H1 (cell line): ENCODE measurements around the gene MNX1. TPM values are rescaled to one million over a fixed set of nuclear protein-coding genes. Genes with fewer than 3 reads are reported as not detected.

Experiments
- CEBPB ChIP-seq: IDR thresholded peaks from 2 replicates; pipeline ENCODE4 v1.6.1; 2012; ENCODE audit warnings: low read depth, low read length
- EP300 ChIP-seq, 2 experiments: IDR thresholded peaks; 1 replicate in 1 of 2; 2 replicates in 1 of 2; pipeline ENCODE4 v1.6.1; 2011 to 2012; ENCODE audit warnings: low read depth in 2 of 2, low read length in 2 of 2, mild to moderate bottlenecking in 2 of 2, borderline replicate concordance in 1 of 2, inconsistent platforms in 1 of 2, moderate library complexity in 1 of 2
- RBBP5 ChIP-seq: IDR thresholded peaks from 2 replicates; pipeline ENCODE4 v1.7.1; 2012; ENCODE audit warnings: low read depth, mild to moderate bottlenecking, inconsistent platforms, low read length, moderate library complexity, borderline replicate concordance
- polyA plus RNA-seq, 7 experiments: library from polyadenylated mRNA; depleted of rRNA in 3 of 7; stranded (reverse) in 5 of 7; unstranded in 2 of 7; fragments of >200 nt in 5 of 7; fragments of 200-250 nt in 2 of 7; gene quantifications; 1 replicate in 5 of 7; 2 replicates in 1 of 7; 4 replicates in 1 of 7; pipeline versions ENCODE4 v1.2.1 to v1.2.3, GENCODE V29; 2011 to 2013; ENCODE audit warnings: missing spikeins in 2 of 7, mixed read lengths in 2 of 7
- total RNA-seq: library from RNA; stranded (reverse); fragmentation: NEBNext Ultra II Directional; extraction: Animal tissue kit (Norgen Biotek cat#: 25700); gene quantifications from 2 replicates; pipeline ENCODE4 v1.2.1, GENCODE V29; 2021
- TF ChIP-seq, protein P1 (sequence below): fragments of 300-600 bp; sonication (generic); IDR thresholded peaks from 2 replicates; pipeline ENCODE4 v1.7.1; 2012; ENCODE audit warnings: low read length, moderate library complexity, mild to moderate bottlenecking, inconsistent platforms; ENCODE audit not compliant: insufficient replicate concordance

The MNX1 gene
- total and polyA plus RNA-seq, 2 of the 8 experiments (the other 6 are each of a cell fraction or from before 2014, with no cell fraction given): 0.39 TPM; not detected in 1

DNA sequence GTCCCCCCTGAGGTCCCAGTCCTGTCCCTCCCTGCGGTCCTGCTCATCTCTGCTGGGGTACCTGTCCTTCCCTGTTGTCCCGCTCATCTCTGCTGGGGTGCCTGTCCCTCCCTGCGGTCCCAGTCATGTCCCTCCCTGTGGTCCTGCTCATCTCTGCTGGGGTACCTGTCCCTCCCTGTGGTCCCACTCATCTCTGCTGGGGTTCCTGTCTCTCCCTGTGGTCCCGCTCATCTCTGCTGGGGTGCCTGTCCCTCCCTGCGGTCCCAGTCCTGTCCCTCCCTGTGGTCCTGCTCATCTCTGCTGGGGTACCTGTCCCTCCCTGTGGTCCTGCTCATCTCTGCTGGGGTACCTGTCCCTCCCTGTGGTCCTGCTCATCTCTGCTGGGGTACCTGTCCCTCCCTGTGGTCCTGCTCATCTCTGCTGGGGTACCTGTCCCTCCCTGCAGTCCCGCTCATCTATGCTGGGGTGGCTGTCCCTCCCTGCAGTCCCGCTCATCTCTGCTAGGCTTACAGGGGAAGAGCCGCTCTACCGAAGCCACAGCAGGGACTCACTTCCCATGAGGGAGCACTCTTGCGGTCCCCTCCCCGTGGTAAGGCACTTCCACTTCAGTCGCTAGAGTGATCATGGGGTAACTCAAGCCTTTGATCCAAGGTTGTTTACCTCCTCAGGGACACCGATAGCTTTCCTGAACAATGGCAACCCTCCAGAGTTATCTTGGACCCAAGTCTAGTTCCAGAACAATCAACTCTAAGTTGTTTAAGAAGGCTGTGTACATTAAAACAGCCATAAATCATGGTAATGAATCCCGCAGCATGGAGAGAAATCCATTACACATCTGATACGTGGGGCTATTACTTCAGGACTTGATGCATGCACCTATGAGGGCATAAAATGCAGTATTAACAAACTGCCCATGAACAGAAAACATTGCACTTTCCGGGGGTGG lies 46.8 kb upstream of the MNX1 start (continued):
- no peak for TF ChIP-seq RBBP5
- TF ChIP-seq CEBPB: no peak
- TF ChIP-seq EP300 (IDR thresholded peaks at IDR 0.05; ENCODE audit: borderline replicate concordance in 1 of 2, low read depth in 2 of 2, low read length in 2 of 2): no peak
- TF ChIP-seq, protein P1, sequence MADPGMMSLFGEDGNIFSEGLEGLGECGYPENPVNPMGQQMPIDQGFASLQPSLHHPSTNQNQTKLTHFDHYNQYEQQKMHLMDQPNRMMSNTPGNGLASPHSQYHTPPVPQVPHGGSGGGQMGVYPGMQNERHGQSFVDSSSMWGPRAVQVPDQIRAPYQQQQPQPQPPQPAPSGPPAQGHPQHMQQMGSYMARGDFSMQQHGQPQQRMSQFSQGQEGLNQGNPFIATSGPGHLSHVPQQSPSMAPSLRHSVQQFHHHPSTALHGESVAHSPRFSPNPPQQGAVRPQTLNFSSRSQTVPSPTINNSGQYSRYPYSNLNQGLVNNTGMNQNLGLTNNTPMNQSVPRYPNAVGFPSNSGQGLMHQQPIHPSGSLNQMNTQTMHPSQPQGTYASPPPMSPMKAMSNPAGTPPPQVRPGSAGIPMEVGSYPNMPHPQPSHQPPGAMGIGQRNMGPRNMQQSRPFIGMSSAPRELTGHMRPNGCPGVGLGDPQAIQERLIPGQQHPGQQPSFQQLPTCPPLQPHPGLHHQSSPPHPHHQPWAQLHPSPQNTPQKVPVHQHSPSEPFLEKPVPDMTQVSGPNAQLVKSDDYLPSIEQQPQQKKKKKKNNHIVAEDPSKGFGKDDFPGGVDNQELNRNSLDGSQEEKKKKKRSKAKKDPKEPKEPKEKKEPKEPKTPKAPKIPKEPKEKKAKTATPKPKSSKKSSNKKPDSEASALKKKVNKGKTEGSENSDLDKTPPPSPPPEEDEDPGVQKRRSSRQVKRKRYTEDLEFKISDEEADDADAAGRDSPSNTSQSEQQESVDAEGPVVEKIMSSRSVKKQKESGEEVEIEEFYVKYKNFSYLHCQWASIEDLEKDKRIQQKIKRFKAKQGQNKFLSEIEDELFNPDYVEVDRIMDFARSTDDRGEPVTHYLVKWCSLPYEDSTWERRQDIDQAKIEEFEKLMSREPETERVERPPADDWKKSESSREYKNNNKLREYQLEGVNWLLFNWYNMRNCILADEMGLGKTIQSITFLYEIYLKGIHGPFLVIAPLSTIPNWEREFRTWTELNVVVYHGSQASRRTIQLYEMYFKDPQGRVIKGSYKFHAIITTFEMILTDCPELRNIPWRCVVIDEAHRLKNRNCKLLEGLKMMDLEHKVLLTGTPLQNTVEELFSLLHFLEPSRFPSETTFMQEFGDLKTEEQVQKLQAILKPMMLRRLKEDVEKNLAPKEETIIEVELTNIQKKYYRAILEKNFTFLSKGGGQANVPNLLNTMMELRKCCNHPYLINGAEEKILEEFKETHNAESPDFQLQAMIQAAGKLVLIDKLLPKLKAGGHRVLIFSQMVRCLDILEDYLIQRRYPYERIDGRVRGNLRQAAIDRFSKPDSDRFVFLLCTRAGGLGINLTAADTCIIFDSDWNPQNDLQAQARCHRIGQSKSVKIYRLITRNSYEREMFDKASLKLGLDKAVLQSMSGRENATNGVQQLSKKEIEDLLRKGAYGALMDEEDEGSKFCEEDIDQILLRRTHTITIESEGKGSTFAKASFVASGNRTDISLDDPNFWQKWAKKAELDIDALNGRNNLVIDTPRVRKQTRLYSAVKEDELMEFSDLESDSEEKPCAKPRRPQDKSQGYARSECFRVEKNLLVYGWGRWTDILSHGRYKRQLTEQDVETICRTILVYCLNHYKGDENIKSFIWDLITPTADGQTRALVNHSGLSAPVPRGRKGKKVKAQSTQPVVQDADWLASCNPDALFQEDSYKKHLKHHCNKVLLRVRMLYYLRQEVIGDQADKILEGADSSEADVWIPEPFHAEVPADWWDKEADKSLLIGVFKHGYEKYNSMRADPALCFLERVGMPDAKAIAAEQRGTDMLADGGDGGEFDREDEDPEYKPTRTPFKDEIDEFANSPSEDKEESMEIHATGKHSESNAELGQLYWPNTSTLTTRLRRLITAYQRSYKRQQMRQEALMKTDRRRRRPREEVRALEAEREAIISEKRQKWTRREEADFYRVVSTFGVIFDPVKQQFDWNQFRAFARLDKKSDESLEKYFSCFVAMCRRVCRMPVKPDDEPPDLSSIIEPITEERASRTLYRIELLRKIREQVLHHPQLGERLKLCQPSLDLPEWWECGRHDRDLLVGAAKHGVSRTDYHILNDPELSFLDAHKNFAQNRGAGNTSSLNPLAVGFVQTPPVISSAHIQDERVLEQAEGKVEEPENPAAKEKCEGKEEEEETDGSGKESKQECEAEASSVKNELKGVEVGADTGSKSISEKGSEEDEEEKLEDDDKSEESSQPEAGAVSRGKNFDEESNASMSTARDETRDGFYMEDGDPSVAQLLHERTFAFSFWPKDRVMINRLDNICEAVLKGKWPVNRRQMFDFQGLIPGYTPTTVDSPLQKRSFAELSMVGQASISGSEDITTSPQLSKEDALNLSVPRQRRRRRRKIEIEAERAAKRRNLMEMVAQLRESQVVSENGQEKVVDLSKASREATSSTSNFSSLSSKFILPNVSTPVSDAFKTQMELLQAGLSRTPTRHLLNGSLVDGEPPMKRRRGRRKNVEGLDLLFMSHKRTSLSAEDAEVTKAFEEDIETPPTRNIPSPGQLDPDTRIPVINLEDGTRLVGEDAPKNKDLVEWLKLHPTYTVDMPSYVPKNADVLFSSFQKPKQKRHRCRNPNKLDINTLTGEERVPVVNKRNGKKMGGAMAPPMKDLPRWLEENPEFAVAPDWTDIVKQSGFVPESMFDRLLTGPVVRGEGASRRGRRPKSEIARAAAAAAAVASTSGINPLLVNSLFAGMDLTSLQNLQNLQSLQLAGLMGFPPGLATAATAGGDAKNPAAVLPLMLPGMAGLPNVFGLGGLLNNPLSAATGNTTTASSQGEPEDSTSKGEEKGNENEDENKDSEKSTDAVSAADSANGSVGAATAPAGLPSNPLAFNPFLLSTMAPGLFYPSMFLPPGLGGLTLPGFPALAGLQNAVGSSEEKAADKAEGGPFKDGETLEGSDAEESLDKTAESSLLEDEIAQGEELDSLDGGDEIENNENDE: no peak
